Calu3 (cell line): Measurements from ENCODE around the gene VARS1. TPM values are rescaled to one million over a fixed set of nuclear protein-coding genes. Genes with fewer than 3 reads are reported as not detected.
"Not testable (repeated sequence)": the region's sequence is repeated elsewhere in the genome, so short reads cannot be mapped to it uniquely, and the experiment has no call there.

Experiments used
- BruUV-seq: library from RNA; stranded (reverse); fragments of 400-500 nt; replicated peaks from 2 replicates; lab custom pipeline; 2021; lab: Mats Ljungman, UMichigan
- CTCF ChIA-PET: fragments of 300-600 bp; sonication (Branson Sonifier 250); formaldehyde crosslinking; loops from one replicate; lab custom pipeline; 2022; ENCODE audit warnings: antibody characterized with exemption; lab: Charles Lee
- DNase-seq: peaks from one replicate; pipeline ENCODE4 v3.0.0; 2022
- H3K27ac Mint-ChIP-seq: one replicate; pipeline ENCODE4 v1.8.0; 2022; ENCODE audit warnings: mixed read lengths; ENCODE audit not compliant: unreplicated experiment
- H3K27me3 Mint-ChIP-seq: one replicate; pipeline ENCODE4 v1.8.0; 2022; ENCODE audit warnings: mixed read lengths; ENCODE audit not compliant: unreplicated experiment
- H3K36me3 Mint-ChIP-seq: one replicate; pipeline ENCODE4 v1.8.0; 2022; ENCODE audit warnings: mild to moderate bottlenecking, moderate library complexity, mixed read lengths; ENCODE audit not compliant: insufficient read depth, unreplicated experiment
- H3K4me1 Mint-ChIP-seq: one replicate; pipeline ENCODE4 v1.8.0; 2022; ENCODE audit warnings: mild to moderate bottlenecking, low read depth, mixed read lengths; ENCODE audit not compliant: unreplicated experiment
- H3K4me3 Mint-ChIP-seq: one replicate; pipeline ENCODE4 v1.8.0; 2022; ENCODE audit warnings: mild to moderate bottlenecking, low read depth, moderate library complexity, mixed read lengths; ENCODE audit not compliant: unreplicated experiment
- H3K9me3 Mint-ChIP-seq: one replicate; pipeline ENCODE4 v1.8.0; 2022; ENCODE audit warnings: low read depth, mixed read lengths; ENCODE audit not compliant: unreplicated experiment
- CTCF ChIP-seq: fragments of 200-600 bp; IDR thresholded peaks from one replicate; pipeline ENCODE4 v1.8.0; 2022; ENCODE audit warnings: antibody characterized with exemption; ENCODE audit not compliant: unreplicated experiment
- intact Hi-C: fragments of 100-400 bp; cut with micrococcal nuclease; formaldehyde crosslinking; loops from one replicate; pipeline ENCODE4 v1.10.0; 2022; ENCODE audit not compliant: unreplicated experiment
- total RNA-seq: library from RNA; stranded (reverse); gene quantifications from 2 replicates; pipeline ENCODE4 v1.2.3, GENCODE V29; 2022

VARS1 gene
- total RNA-seq, 1 experiment from 2014 or later, result 316 TPM

- TF ChIP-seq CTCF, result no peak
- H3K36me3 Mint-ChIP-seq, result peaks cover 78% of the 10 kb centered on the region
- intact Hi-C loops, result loop anchor here (2.0 to 5.0 kb wide), 3 partner anchors 15 to 43 kb away; partner anchors contain the start of genes VARS1 and VWA7
- CTCF ChIA-PET, result interaction anchor here (0.6 to 1.6 kb wide), 4 partner anchors 11 to 47 kb away, joined by 3 to 6 read pairs (median 3); partner anchors contain the start of gene LSM2
- peak overlapping the region; percentile 40 for H3K27ac Mint-ChIP-seq
- no peaks in the 10 kb centered on the region for H3K9me3 Mint-ChIP-seq
- no peak for DNase-seq
- H3K27me3 Mint-ChIP-seq, result no peaks in the 10 kb centered on the region
- H3K4me3 Mint-ChIP-seq, result peak overlapping the region; percentile 89
- H3K4me1 Mint-ChIP-seq, result peaks cover 46% of the 10 kb centered on the region
- BruUV-seq, result no TSS peak
Observed at GRCh38 chr6:31819871-31820299, 24.3 kb upstream of the VARS1 start.

GRCh38 chr6:31817929-31818511 lies 22.5 kb upstream of the VARS1 start:
- H3K27ac Mint-ChIP-seq, result peak overlapping the region; percentile 40
- CTCF ChIA-PET, result interaction anchor here (0.7 to 1.6 kb wide), 3 partner anchors 11 to 45 kb away, joined by 3 to 4 read pairs (median 3); partner anchors contain the start of genes LSM2 and VARS1
- peaks cover 44% of the 10 kb centered on the region for H3K4me1 Mint-ChIP-seq
- H3K36me3 Mint-ChIP-seq, result peaks cover 82% of the 10 kb centered on the region
- BruUV-seq, DNase-seq, H3K9me3 Mint-ChIP-seq, H3K27me3 Mint-ChIP-seq, intact Hi-C loops: not testable (repeated sequence)
- H3K4me3 Mint-ChIP-seq, result peak overlapping the region; percentile 89

GRCh38 chr6:31817133-31817928 lies 21.8 kb upstream of the VARS1 start:
- DNase-seq, BruUV-seq, intact Hi-C loops, H3K27me3 Mint-ChIP-seq, H3K9me3 Mint-ChIP-seq: not testable (repeated sequence)
- peaks cover 75% of the 10 kb centered on the region for H3K36me3 Mint-ChIP-seq
- H3K27ac Mint-ChIP-seq, result peak overlapping the region; percentile 40
- H3K4me1 Mint-ChIP-seq, result peaks cover 42% of the 10 kb centered on the region
- H3K4me3 Mint-ChIP-seq, result peak overlapping the region; percentile 89
- CTCF ChIA-PET, result interaction anchor here (0.6 to 1.0 kb wide), 3 partner anchors 11 to 22 kb away, joined by 3 to 4 read pairs (median 3); partner anchors contain the start of genes LSM2 and VARS1

GRCh38 chr6:31815025-31815838 lies 19.7 kb upstream of the VARS1 start, which contains the start of the genes HSPA1A and HSPA1L:
TSS of gene HSPA1A (plus strand) at chr6:31815543. CDS start at chr6:31815757, 214 bp downstream.
TSS of gene HSPA1L (minus strand) at chr6:31815283. CDS start at chr6:31811972, 3,311 bp downstream.
- intact Hi-C loops, result no loop called here
- BruUV-seq, result no TSS peak
- DNase-seq, result peak; percentile 100
- H3K36me3 Mint-ChIP-seq, result peaks cover 54% of the 10 kb centered on the region
- H3K4me1 Mint-ChIP-seq, result peaks cover 25% of the 10 kb centered on the region
- CTCF ChIA-PET, result interaction anchor here (0.5 to 2.7 kb wide), 21 partner anchors 9 to 1299 kb away, joined by 3 to 19 read pairs (median 6); partner anchors contain the start of genes ABHD16A, CLIC1, HSPA1B and LSM2
- H3K27ac Mint-ChIP-seq, result peak within 1 kb of the TSS; percentile 97
- H3K4me3 Mint-ChIP-seq, result peak within 1 kb of the TSS; percentile 79
- H3K27me3 Mint-ChIP-seq, result no peaks in the 10 kb centered on the region
- TF ChIP-seq CTCF, result no peak
- no peaks in the 10 kb centered on the region for H3K9me3 Mint-ChIP-seq
